HG03045 (cell line): Measurements from ENCODE around the gene AMN.

Source experiments
- ATAC-seq: cut with Tn5 transposase; IDR thresholded peaks from one replicate; pipeline ENCODE4 v1.9.1; 2021; ENCODE audit warnings: mild to moderate bottlenecking, moderate library complexity; ENCODE audit not compliant: unreplicated experiment

The AMN gene

GRCh38 chr14:102964152-102964730 lies 41.8 kb downstream of the AMN start:
- ATAC-seq: no peak

GRCh38 chr14:102965282-102965681 lies 42.8 kb downstream of the AMN start:
- no peak for ATAC-seq

- ATAC-seq: no peak
Measured at GRCh38 chr14:102965971-102966655, 43.6 kb downstream of the AMN start.

GRCh38 chr14:102966681-102967505 lies 44.4 kb downstream of the AMN start:
- ATAC-seq: no peak

GRCh38 chr14:102967506-102967795 lies 45.0 kb downstream of the AMN start:
- ATAC-seq: no peak

- no peak for ATAC-seq
Measured at GRCh38 chr14:102968306-102968705, 45.8 kb downstream of the AMN start.

GRCh38 chr14:102969060-102969791 lies 46.8 kb downstream of the AMN start:
- ATAC-seq: no peak

GRCh38 chr14:102969901-102970300 lies 47.4 kb downstream of the AMN start:
- no peak for ATAC-seq

GRCh38 chr14:102970496-102970895 lies 48.0 kb downstream of the AMN start:
- no peak for ATAC-seq

- no peak for ATAC-seq
Measured at GRCh38 chr14:102971314-102971713, 48.9 kb downstream of the AMN start.

- no peak for ATAC-seq
Measured at GRCh38 chr14:102971836-102972606, 49.6 kb downstream of the AMN start.

- no peak for ATAC-seq
Measured at GRCh38 chr14:102973706-102974285, 51.3 kb downstream of the AMN start.

- ATAC-seq: no peak
Measured at GRCh38 chr14:102975662-102976061, 53.2 kb downstream of the AMN start.

- ATAC-seq: no peak
Measured at GRCh38 chr14:102977475-102977874, 55.0 kb downstream of the AMN start.

GRCh38 chr14:102979406-102979805 lies 56.9 kb downstream of the AMN start:
- ATAC-seq: no peak

- no peak for ATAC-seq
Measured at GRCh38 chr14:102980409-102980810, 57.9 kb downstream of the AMN start.
